CD8-positive, alpha-beta memory T cell (primary cell): ENCODE measurements around the gene UBE2L5. TPM values are rescaled to one million over a fixed set of nuclear protein-coding genes. Genes with fewer than 3 reads are reported as not detected.

ENCODE experiments used
- CTCF ChIA-PET: fragments of 350-600 bp; sonication (Branson Sonifier 250); formaldehyde crosslinking; loops from one replicate; lab custom pipeline; 2021; ENCODE audit warnings: antibody characterized with exemption; lab: Charles Lee
- POLR2A ChIA-PET: fragments of 350-600 bp; sonication (Branson Sonifier 250); formaldehyde crosslinking; loops from one replicate; lab custom pipeline; 2021; ENCODE audit warnings: antibody characterized with exemption; lab: Charles Lee
- DNase-seq, 5 donors: peaks; one replicate each; pipeline versions ENCODE4 v3.0.0 to v3.0.0-alpha.2; 2020 to 2022; ENCODE audit warnings: mixed read lengths in 1 of 5
- H3K27ac ChIP-seq: one replicate; pipeline ENCODE4 v1.7.0; 2013; ENCODE audit warnings: low read depth, mild to moderate bottlenecking, low read length, moderate library complexity
- H3K27me3 ChIP-seq: 2 replicates; pipeline ENCODE4 v1.7.0; 2013; ENCODE audit warnings: low read length, mild to moderate bottlenecking; ENCODE audit not compliant: insufficient read depth, poor library complexity, severe bottlenecking
- H3K36me3 ChIP-seq: 2 replicates; pipeline ENCODE4 v1.7.0; 2013; ENCODE audit warnings: mild to moderate bottlenecking, low read length, moderate library complexity; ENCODE audit not compliant: insufficient read depth
- H3K4me1 ChIP-seq: 2 replicates; pipeline ENCODE4 v1.7.0; 2013; ENCODE audit warnings: mild to moderate bottlenecking, low read length, moderate library complexity; ENCODE audit not compliant: insufficient read depth
- H3K4me3 ChIP-seq: 2 replicates; pipeline ENCODE4 v1.7.0; 2013; ENCODE audit warnings: mild to moderate bottlenecking, low read length
- H3K9me3 ChIP-seq: 2 replicates; pipeline ENCODE4 v1.7.0; 2013; ENCODE audit warnings: mild to moderate bottlenecking, low read length
- H3K27ac Mint-ChIP-seq, 8 donors: one replicate each; pipeline ENCODE4 v1.8.0; 2020 to 2021; ENCODE audit warnings: mixed read lengths in 8 of 8, mild to moderate bottlenecking in 6 of 8, inconsistent platforms in 3 of 8, moderate library complexity in 3 of 8
- H3K27me3 Mint-ChIP-seq, 2 donors: one replicate each; pipeline ENCODE4 v1.8.0; 2020 to 2021; ENCODE audit warnings: mixed read lengths in 2 of 2, mild to moderate bottlenecking in 1 of 2, moderate library complexity in 1 of 2
- H3K36me3 Mint-ChIP-seq, 3 donors: one replicate each; pipeline ENCODE4 v1.8.0; 2020 to 2021; ENCODE audit warnings: mixed read lengths in 3 of 3, inconsistent platforms in 1 of 3, mild to moderate bottlenecking in 1 of 3
- H3K4me1 Mint-ChIP-seq, 3 donors: one replicate each; pipeline ENCODE4 v1.8.0; 2020 to 2021; ENCODE audit warnings: mixed read lengths in 3 of 3, inconsistent platforms in 1 of 3, mild to moderate bottlenecking in 1 of 3
- H3K4me3 Mint-ChIP-seq, 7 donors: one replicate each; pipeline ENCODE4 v1.8.0; 2020 to 2021; ENCODE audit warnings: mixed read lengths in 7 of 7, mild to moderate bottlenecking in 6 of 7, moderate library complexity in 4 of 7, inconsistent platforms in 2 of 7
- H3K9me3 Mint-ChIP-seq, 5 donors: one replicate each; pipeline ENCODE4 v1.8.0; 2020 to 2022; ENCODE audit warnings: mixed read lengths in 5 of 5, mild to moderate bottlenecking in 3 of 5, moderate library complexity in 2 of 5, inconsistent platforms in 1 of 5
- polyA plus RNA-seq: library from polyadenylated mRNA; unstranded; fragments of 300-500 nt; fragmentation: Illumina TruSeq; gene quantifications from one replicate; pipeline ENCODE4 v1.2.3, GENCODE V29; 2021
- total RNA-seq, 2 experiments: library from RNA; stranded (reverse); gene quantifications; one replicate each; pipeline ENCODE4 v1.2.3, GENCODE V29; 2021

The UBE2L5 gene
- total and polyA plus RNA-seq, 3 experiments from 2014 or later, result not detected

- Histone ChIP-seq H3K36me3 (peaks cover 19% of the 10 kb centered on the region), H3K4me3 (peak within 1 kb of the TSS; percentile 77), H3K9me3 (no peaks in the 10 kb centered on the region), H3K4me1 (peaks cover 27% of the 10 kb centered on the region), H3K27me3 (no peaks in the 10 kb centered on the region), H3K27ac (peak within 1 kb of the TSS; percentile 91)
- H3K27ac Mint-ChIP-seq, result peak within 1 kb of the TSS; percentile 98 to 99 (median 98)
- H3K4me1 Mint-ChIP-seq, result peaks cover 36 to 44% (median 40%) of the 10 kb centered on the region in 3 donors
- DNase-seq, result peak; percentile 93 to 99 (median 96)
- peak within 1 kb of the TSS; percentile 91 to 99 (median 97) for H3K4me3 Mint-ChIP-seq
- CTCF ChIA-PET, result interaction anchor here (0.7 to 1.4 kb wide), 5 partner anchors 93 to 507 kb away, joined by 3 to 5 read pairs (median 3); no protein-coding TSS in a partner anchor
- H3K36me3 Mint-ChIP-seq, result peaks cover 5 to 31% (median 9%) of the 10 kb centered on the region in 3 donors
- POLR2A ChIA-PET, result interaction anchor here (0.6 to 2.9 kb wide), 13 partner anchors 13 to 333 kb away, joined by 3 to 43 read pairs (median 4); partner anchors contain the start of genes KATNAL1, UBE2L5 and USPL1
- H3K27me3 Mint-ChIP-seq, result peaks cover 0 to 10% of the 10 kb centered on the region in 2 donors
- peaks cover 0 to 2% (median 0%) of the 10 kb centered on the region in 5 donors for H3K9me3 Mint-ChIP-seq
Measured at GRCh38 chr13:30465593-30466357, 43.5 kb downstream of the UBE2L5 start, which contains the start of gene HMGB1. TSS of gene HMGB1 (minus strand) at chr13:30465936. CDS start at chr13:30463680, 2,256 bp downstream.

DNA sequence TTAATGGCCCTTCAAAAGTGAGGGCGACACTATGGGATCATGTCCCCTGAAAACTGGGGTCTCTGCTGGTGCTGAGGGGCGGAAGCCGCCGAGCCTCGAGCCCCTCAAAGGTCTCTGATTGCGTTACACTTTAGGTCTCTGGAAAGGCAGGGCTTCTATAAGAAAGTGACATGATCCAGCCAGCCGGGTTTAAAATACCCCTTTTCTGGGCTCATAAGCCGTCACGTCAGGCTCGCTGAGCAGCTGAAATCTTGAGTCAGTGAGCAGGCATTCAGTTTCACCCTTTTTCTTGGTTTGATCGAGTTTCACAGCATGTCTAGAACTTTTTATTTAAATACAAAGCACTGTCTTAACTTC lies 44.0 kb downstream of the UBE2L5 start:
- H3K4me3 ChIP-seq, result no peak overlapping the region

GRCh38 chr13:30466841-30467252 lies 44.6 kb downstream of the UBE2L5 start:
- H3K4me1 ChIP-seq, result peaks cover 20% of the 10 kb centered on the region
- CTCF ChIA-PET, result no interaction called here
- peak overlapping the region in 1 of 7 donors; percentile 73 for H3K4me3 Mint-ChIP-seq
- peaks cover 14% of the 10 kb centered on the region for H3K36me3 ChIP-seq
- no peaks in the 10 kb centered on the region for H3K27me3 ChIP-seq
- peaks cover 0 to 8% of the 10 kb centered on the region in 2 donors for H3K27me3 Mint-ChIP-seq
- no peak overlapping the region for H3K4me3 ChIP-seq
- H3K9me3 ChIP-seq, result no peaks in the 10 kb centered on the region
- peaks cover 29 to 36% (median 32%) of the 10 kb centered on the region in 3 donors for H3K4me1 Mint-ChIP-seq
- no peak for DNase-seq
- peaks cover 3 to 25% (median 5%) of the 10 kb centered on the region in 3 donors for H3K36me3 Mint-ChIP-seq
- POLR2A ChIA-PET, result no interaction called here
- peak overlapping the region; percentile 27 for H3K27ac ChIP-seq
- H3K9me3 Mint-ChIP-seq, result peaks cover 0 to 2% (median 0%) of the 10 kb centered on the region in 5 donors
- H3K27ac Mint-ChIP-seq, result peak overlapping the region in 4 of 8 donors; percentile 35 to 92 (median 56)

More for the DNA sequence above, 44.0 kb downstream of the UBE2L5 start:
- Histone ChIP-seq H3K27me3 (no peaks in the 10 kb centered on the region), H3K4me1 (peaks cover 25% of the 10 kb centered on the region), H3K9me3 (no peaks in the 10 kb centered on the region), H3K36me3 (peaks cover 18% of the 10 kb centered on the region), H3K27ac (peak overlapping the region; percentile 27)
- POLR2A ChIA-PET, result interaction anchor here (1.0 to 2.9 kb wide), 4 partner anchors 60 to 333 kb away, joined by 3 to 43 read pairs (median 4); partner anchors contain the start of gene USPL1
- CTCF ChIA-PET, result interaction anchor here (0.7 to 1.3 kb wide), 2 partner anchors 116 to 507 kb away, joined by 3 to 4 read pairs; no protein-coding TSS in a partner anchor
- H3K36me3 Mint-ChIP-seq, result peaks cover 5 to 29% (median 7%) of the 10 kb centered on the region in 3 donors
- peaks cover 34 to 41% (median 38%) of the 10 kb centered on the region in 3 donors for H3K4me1 Mint-ChIP-seq
- H3K9me3 Mint-ChIP-seq, result peaks cover 0 to 2% (median 0%) of the 10 kb centered on the region in 5 donors
- peak overlapping the region in 5 of 8 donors; percentile 52 to 99 (median 98) for H3K27ac Mint-ChIP-seq
- DNase-seq, result no peak
- peaks cover 0 to 9% of the 10 kb centered on the region in 2 donors for H3K27me3 Mint-ChIP-seq
- H3K4me3 Mint-ChIP-seq, result peak overlapping the region in 4 of 7 donors; percentile 23 to 99 (median 94)

DNA sequence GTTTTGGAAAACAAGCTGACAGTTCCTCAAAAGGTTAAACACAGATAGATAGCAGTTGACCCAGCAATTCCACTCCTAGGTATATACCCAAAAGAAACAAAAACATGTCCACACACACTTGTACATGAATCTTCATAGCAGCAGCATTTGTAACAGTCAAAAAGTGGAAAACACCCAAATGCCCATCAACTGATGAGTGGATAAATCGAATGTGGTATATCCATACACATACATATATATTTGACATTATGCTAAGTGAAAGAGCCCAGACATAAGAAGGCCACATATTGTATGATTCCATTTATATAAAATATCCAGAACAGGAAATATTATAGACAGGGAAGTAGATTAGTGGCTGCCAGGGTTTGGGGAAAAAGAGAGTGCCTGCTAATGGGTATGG lies 51.4 kb downstream of the UBE2L5 start:
- ChIA-PET POLR2A (no interaction called here), CTCF (no interaction called here)
- Histone ChIP-seq H3K36me3 (no peaks in the 10 kb centered on the region), H3K27ac (no peak overlapping the region), H3K4me1 (no peaks in the 10 kb centered on the region), H3K27me3 (no peaks in the 10 kb centered on the region), H3K4me3 (no peak overlapping the region), H3K9me3 (no peaks in the 10 kb centered on the region)
- Mint-ChIP-seq H3K27me3 (no peaks in the 10 kb centered on the region), H3K9me3 (no peaks in the 10 kb centered on the region), H3K4me1 (no peaks in the 10 kb centered on the region), H3K4me3 (no peak overlapping the region), H3K27ac (no peak overlapping the region), H3K36me3 (no peaks in the 10 kb centered on the region)
- DNase-seq, result no peak

DNA sequence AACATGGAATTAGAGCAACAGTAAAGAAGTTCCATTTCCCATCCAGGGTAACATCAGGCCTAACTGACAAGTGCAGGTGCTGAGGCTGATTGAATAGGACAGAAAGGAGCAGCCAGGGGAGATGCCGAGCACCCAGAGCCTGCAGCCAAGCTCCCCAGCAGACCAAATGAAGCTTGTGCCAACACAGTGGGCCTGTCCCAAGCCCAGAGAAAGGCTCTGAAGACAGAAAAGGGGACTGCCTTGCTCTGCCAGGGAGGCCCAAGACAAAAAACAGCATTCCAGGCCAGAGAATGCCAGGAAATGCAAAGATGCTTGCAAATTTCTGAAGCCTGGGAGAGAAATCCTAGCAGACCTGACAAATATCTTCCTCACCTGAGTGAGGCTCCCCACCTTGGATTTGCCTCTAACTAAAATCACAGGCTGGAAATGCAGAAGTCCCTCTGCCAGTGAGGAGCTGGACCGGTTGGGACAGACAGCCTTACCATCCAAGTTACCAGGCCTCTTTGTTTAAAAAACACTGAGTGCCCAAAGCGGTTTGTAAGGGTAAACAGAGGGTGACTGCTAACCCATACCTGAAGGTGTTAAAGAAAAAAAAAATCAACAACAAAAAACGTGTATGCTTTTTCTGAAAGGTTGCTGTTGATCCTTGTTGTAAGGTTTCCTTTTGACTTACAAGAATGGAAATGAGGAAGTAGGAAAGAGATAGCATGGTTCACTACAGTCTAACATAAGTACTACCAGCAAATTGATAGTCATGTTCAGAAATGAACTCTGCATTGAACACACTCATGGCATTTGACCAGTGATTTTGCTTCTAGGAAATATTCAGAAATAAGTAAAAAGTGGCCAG lies 55.3 kb downstream of the UBE2L5 start:
- Mint-ChIP-seq H3K36me3 (no peaks in the 10 kb centered on the region), H3K27ac (peak overlapping the region in 1 of 8 donors; percentile 28), H3K4me1 (no peaks in the 10 kb centered on the region), H3K27me3 (no peaks in the 10 kb centered on the region), H3K4me3 (no peak overlapping the region), H3K9me3 (no peaks in the 10 kb centered on the region)
- Histone ChIP-seq H3K9me3 (no peaks in the 10 kb centered on the region), H3K27ac (no peak overlapping the region), H3K4me3 (no peak overlapping the region), H3K27me3 (no peaks in the 10 kb centered on the region), H3K36me3 (no peaks in the 10 kb centered on the region), H3K4me1 (no peaks in the 10 kb centered on the region)
- ChIA-PET POLR2A (no interaction called here), CTCF (no interaction called here)
- DNase-seq, result no peak

Other genes starting within 250 kb of the UBE2L5 start
- 10 to 100 TPM; 11.0 to 16.5 TPM for gene KATNAL1, start 114.9 kb upstream of the UBE2L5 start, total RNA-seq
- gene KATNAL1, start 114.9 kb upstream of the UBE2L5 start, polyA plus RNA-seq, result 5.6 TPM
- gene HMGB1, start 43.4 kb downstream of the UBE2L5 start, total RNA-seq, result 100 to 1,000 TPM; 694 to 729 TPM
- gene HMGB1, start 43.4 kb downstream of the UBE2L5 start, polyA plus RNA-seq, result 642 TPM
- gene USPL1, start 195.4 kb downstream of the UBE2L5 start, total RNA-seq, result 10 to 100 TPM; 15.4 to 15.6 TPM
- 16.8 TPM for gene USPL1, start 195.4 kb downstream of the UBE2L5 start, polyA plus RNA-seq